Measurements from ENCODE around the gene CNTRL. TPM values are rescaled to one million over a fixed set of nuclear protein-coding genes. Genes with fewer than 3 reads are reported as not detected.

CNTRL gene
- total RNA-seq, 1 donor from 2014 or later, result 6.2 TPM

Other genes starting within 250 kb of the CNTRL start
- 25.5 and 38.4 TPM in 2 replicates for gene PSMD5, start 232.0 kb upstream of the CNTRL start, total RNA-seq
- 8.0 and 21.4 TPM in 2 replicates for gene PHF19, start 197.8 kb upstream of the CNTRL start, total RNA-seq
- 3.4 and 16.0 TPM in 2 replicates for gene TRAF1, start 148.2 kb upstream of the CNTRL start, total RNA-seq
- gene C5, start 24.7 kb upstream of the CNTRL start, total RNA-seq, result 0.87 and 2.6 TPM in 2 replicates
- 21.5 and 55.8 TPM in 2 replicates for gene RAB14, start 126.9 kb downstream of the CNTRL start, total RNA-seq
- gene GSN, start 193.2 kb downstream of the CNTRL start, total RNA-seq, result 591 and 645 TPM in 2 replicates

All from renal cortical epithelial cell (primary cell).